Stimulated activated CD4-positive, alpha-beta T cell treated with anti-CD3 and anti-CD28 coated beads, Interleukin-12 subunit alpha, Interleukin-12 subunit beta, amount 100 ng/mL, for 4 hours (primary cell): ENCODE measurements around the gene GRM8.
"Not testable (repeated sequence)": the region's sequence is repeated elsewhere in the genome, so short reads cannot be mapped to it uniquely, and the experiment has no call there.

Experiments used
- DNase-seq: peaks from one replicate; pipeline ENCODE4 v3.0.0-alpha.2; 2020

GRM8 gene

GRCh38 chr7:126702242-126703016 lies 550.3 kb downstream of the GRM8 start:
- no peak for DNase-seq

GRCh38 chr7:126700807-126701604 lies 551.7 kb downstream of the GRM8 start:
- DNase-seq = peak; percentile 27

- no peak for DNase-seq
Measured at GRCh38 chr7:126699707-126700106, 553.0 kb downstream of the GRM8 start.

- no peak for DNase-seq
Measured at GRCh38 chr7:126698909-126699308, 553.8 kb downstream of the GRM8 start.

GRCh38 chr7:126698446-126698845 lies 554.3 kb downstream of the GRM8 start:
- no peak for DNase-seq

- DNase-seq = no peak
Measured at GRCh38 chr7:126696256-126697038, 556.3 kb downstream of the GRM8 start.

GRCh38 chr7:126690848-126691751 lies 561.6 kb downstream of the GRM8 start:
- DNase-seq = no peak

GRCh38 chr7:126690104-126690503 lies 562.6 kb downstream of the GRM8 start:
- no peak for DNase-seq

- DNase-seq = no peak
Measured at GRCh38 chr7:126689037-126689436, 563.7 kb downstream of the GRM8 start.

- no peak for DNase-seq
Measured at GRCh38 chr7:126686474-126686873, 566.3 kb downstream of the GRM8 start.

GRCh38 chr7:126685596-126685995 lies 567.1 kb downstream of the GRM8 start:
- DNase-seq = no peak

GRCh38 chr7:126685018-126685573 lies 567.6 kb downstream of the GRM8 start:
- no peak for DNase-seq

- DNase-seq = no peak
Measured at GRCh38 chr7:126682176-126682575, 570.6 kb downstream of the GRM8 start.

- DNase-seq = not testable (repeated sequence)
Measured at GRCh38 chr7:126668762-126669161, 584.0 kb downstream of the GRM8 start.

GRCh38 chr7:126668367-126668752 lies 584.4 kb downstream of the GRM8 start:
- DNase-seq = no peak

GRCh38 chr7:126667742-126668366 lies 584.9 kb downstream of the GRM8 start:
- DNase-seq = no peak

GRCh38 chr7:126662856-126663255 lies 589.9 kb downstream of the GRM8 start:
- DNase-seq = no peak

- no peak for DNase-seq
Measured at GRCh38 chr7:126659124-126659523, 593.6 kb downstream of the GRM8 start.

- no peak for DNase-seq
Measured at GRCh38 chr7:126658684-126659083, 594.1 kb downstream of the GRM8 start.

GRCh38 chr7:126657599-126658358 lies 595.0 kb downstream of the GRM8 start:
- DNase-seq = no peak

- no peak for DNase-seq
Measured at GRCh38 chr7:126657137-126657536, 595.6 kb downstream of the GRM8 start.
